B cell (primary cell): ENCODE data around the gene ROR2. TPM values are rescaled to one million over a fixed set of nuclear protein-coding genes. Genes with fewer than 3 reads are reported as not detected.

Source experiments
- ATAC-seq: fragments of 200-7000 bp; cut with Tn5 transposase; one replicate; pipeline ENCODE4 v1.10.0; 2021; ENCODE audit warnings: low read depth, mild to moderate bottlenecking, moderate number of reproducible peaks, moderate library complexity
- CTCF ChIA-PET: fragments of 350-600 bp; sonication (Branson Sonifier 250); formaldehyde crosslinking; loops from one replicate; lab custom pipeline; 2021; ENCODE audit warnings: antibody characterized with exemption, inconsistent platforms; lab: Charles Lee
- POLR2A ChIA-PET: fragments of 350-600 bp; sonication (Branson Sonifier 250); formaldehyde crosslinking; loops from one replicate; lab custom pipeline; 2021; ENCODE audit warnings: antibody characterized with exemption; lab: Charles Lee
- DNase-seq: peaks from one replicate; pipeline ENCODE4 v3.0.0; 2013
- H2AFZ ChIP-seq: 2 replicates; pipeline ENCODE4 v1.6.1; 2012; ENCODE audit warnings: mild to moderate bottlenecking, low read depth, low read length; ENCODE audit not compliant: insufficient read depth, poor library complexity, severe bottlenecking
- H3K27ac ChIP-seq, 2 donors: 1 replicate in 1 of 2; 2 replicates in 1 of 2; pipeline ENCODE4 v1.5.1; 2012 to 2013; ENCODE audit warnings: low read length in 2 of 2, mild to moderate bottlenecking in 2 of 2, moderate library complexity in 1 of 2
- H3K27me3 ChIP-seq, 4 experiments: fragments of 200-600 bp in 1 of 4; sonication (generic) in 1 of 4; replicated peaks in 1 of 4; 1 replicate in 2 of 4; 2 replicates in 2 of 4; pipeline versions ENCODE4 v1.6.1 to v1.7.0; 2013 to 2016; ENCODE audit warnings: low read length in 3 of 4, mild to moderate bottlenecking in 2 of 4, mixed read lengths in 1 of 4, moderate library complexity in 1 of 4; ENCODE audit not compliant: insufficient read depth in 4 of 4, control insufficient read depth in 3 of 4; ENCODE audit errors: control extremely low read depth in 1 of 4
- H3K36me3 ChIP-seq, 2 experiments: replicated peaks in 1 of 2; 1 replicate in 1 of 2; 2 replicates in 1 of 2; pipeline versions ENCODE4 v1.6.1 to v1.7.1; 2013; ENCODE audit warnings: low read length in 1 of 2; ENCODE audit not compliant: insufficient read depth in 2 of 2, control insufficient read depth in 1 of 2; ENCODE audit errors: control extremely low read depth in 1 of 2, extremely low read depth in 1 of 2
- H3K4me1 ChIP-seq, 2 donors: fragments of 200-600 bp in 1 of 2; sonication (generic) in 1 of 2; 1 replicate in 1 of 2; 2 replicates in 1 of 2; pipeline versions ENCODE4 v1.5.1 to v1.6.1; 2013 to 2017; ENCODE audit warnings: low read length in 2 of 2; ENCODE audit not compliant: control insufficient read depth in 2 of 2, insufficient read depth in 2 of 2
- H3K4me2 ChIP-seq: replicated peaks from 2 replicates; pipeline ENCODE3; 2012; ENCODE audit warnings: mild to moderate bottlenecking, low read depth, low read length; ENCODE audit not compliant: poor library complexity, severe bottlenecking
- H3K4me3 ChIP-seq, 5 experiments: fragments of 200-600 bp in 1 of 5; sonication (generic) in 1 of 5; 1 replicate in 3 of 5; 2 replicates in 2 of 5; pipeline versions ENCODE4 v1.5.1 to v1.7.0; 2011 to 2016; ENCODE audit warnings: low read length in 4 of 5, mild to moderate bottlenecking in 4 of 5, low read depth in 2 of 5, control low read depth in 1 of 5, moderate library complexity in 1 of 5; ENCODE audit not compliant: insufficient read depth in 1 of 5; ENCODE audit errors: control extremely low read depth in 1 of 5, extremely low read depth in 1 of 5
- H3K79me2 ChIP-seq: fragments of 200-600 bp; sonication (generic); one replicate; pipeline ENCODE4 v1.6.0; 2016; ENCODE audit warnings: low read length; ENCODE audit not compliant: control insufficient read depth, insufficient read depth
- H3K9ac ChIP-seq: fragments of 200-600 bp; sonication (generic); 2 replicates; pipeline ENCODE4 v1.6.1; 2017; ENCODE audit warnings: mild to moderate bottlenecking, low read length, moderate library complexity
- H3K9me3 ChIP-seq, 3 donors: one replicate each; pipeline versions ENCODE4 v1.6.1 to v1.7.1; 2013; ENCODE audit warnings: low read length in 2 of 3; ENCODE audit not compliant: control insufficient read depth in 2 of 3, insufficient read depth in 1 of 3; ENCODE audit errors: control extremely low read depth in 1 of 3
- H4K20me1 ChIP-seq: 2 replicates; pipeline ENCODE4 v1.6.0; 2012; ENCODE audit warnings: mild to moderate bottlenecking, low read length; ENCODE audit not compliant: insufficient read depth, control insufficient read depth, poor library complexity, severe bottlenecking
- H3K27ac Mint-ChIP-seq: one replicate; pipeline ENCODE4 v1.8.0; 2021; ENCODE audit warnings: mixed read lengths
- H3K27me3 Mint-ChIP-seq: one replicate; pipeline ENCODE4 v1.8.0; 2021; ENCODE audit warnings: mixed read lengths
- H3K4me1 Mint-ChIP-seq: one replicate; pipeline ENCODE4 v1.8.0; 2021; ENCODE audit warnings: mixed read lengths
- H3K4me3 Mint-ChIP-seq: one replicate; pipeline ENCODE4 v1.8.0; 2021; ENCODE audit warnings: mixed read lengths
- H3K9me3 Mint-ChIP-seq: one replicate; pipeline ENCODE4 v1.8.0; 2022; ENCODE audit warnings: mixed read lengths; ENCODE audit not compliant: insufficient read depth
- EZH2 ChIP-seq: IDR thresholded peaks from 2 replicates; pipeline ENCODE4 v1.6.1; 2012; ENCODE audit warnings: borderline replicate concordance, low read depth, mild to moderate bottlenecking, moderate library complexity, low read length; ENCODE audit not compliant: insufficient read depth, poor library complexity, severe bottlenecking
- WGBS: methylation state at CpG from one replicate; pipeline ENCODE4 v1.1.5; 2013; ENCODE audit warnings: missing lambda C conversion rate; ENCODE audit not compliant: insufficient coverage; 5-methylcytosine and 5-hydroxymethylcytosine counted together
- intact Hi-C: fragments of 100-400 bp; cut with micrococcal nuclease; formaldehyde crosslinking; loops from one replicate; pipeline ENCODE4 v1.10.0; 2022
- polyA plus RNA-seq: library from polyadenylated mRNA; depleted of rRNA; stranded (reverse); fragments of >200 nt; gene quantifications from 2 replicates; pipeline ENCODE4 v1.2.3, GENCODE V29; 2012
- total RNA-seq, 2 donors: library from RNA; stranded (reverse); fragments of 120-200 nt in 1 of 2; gene quantifications; 1 replicate in 1 of 2; 2 replicates in 1 of 2; pipeline versions ENCODE4 v1.2.3 to v1.2.4, GENCODE V29; 2013 to 2022
- TF ChIP-seq, protein P1 (sequence below): fragments of 200-600 bp; IDR thresholded peaks from one replicate; pipeline ENCODE4 v1.8.0; 2022; ENCODE audit warnings: antibody characterized with exemption, mild to moderate bottlenecking

The ROR2 gene
- total and polyA plus RNA-seq, 2 donors (not counting 1 experiment from before 2014, with no cell fraction given) = 0.21 to 0.49 TPM

DNA sequence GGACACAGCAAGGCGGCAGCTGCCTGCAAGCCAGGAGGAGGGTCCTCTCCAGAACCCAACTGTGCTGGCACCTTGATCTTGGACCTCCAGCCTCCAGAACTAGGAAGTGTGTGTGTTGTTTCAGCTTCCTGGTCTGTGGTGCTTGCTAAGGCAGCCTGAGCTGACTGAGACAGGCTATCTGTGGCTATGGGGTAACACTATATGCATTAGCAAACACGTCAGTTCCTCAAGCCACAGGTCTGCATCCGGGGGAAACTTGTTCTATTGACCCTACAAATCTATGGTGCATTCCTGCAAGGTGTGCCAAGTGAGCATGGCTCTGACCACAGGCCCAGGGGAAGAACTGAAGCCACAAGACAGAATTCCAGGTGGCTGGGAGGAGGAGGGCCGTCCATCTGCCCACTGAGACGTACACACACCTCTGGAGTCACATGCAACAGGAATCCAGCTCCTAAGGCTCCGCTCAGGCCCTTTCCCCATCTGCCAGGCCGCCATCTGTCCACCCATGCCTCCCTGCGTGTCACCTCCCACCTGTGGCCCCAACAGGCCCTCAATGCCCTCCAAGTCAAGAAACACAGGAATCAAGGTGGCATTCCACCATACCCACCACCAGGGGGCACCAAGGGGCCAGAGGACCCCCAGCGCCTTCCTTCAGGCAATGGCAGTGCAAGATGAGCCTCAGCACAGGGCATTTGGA is 174.9 kb downstream of the ROR2 start:
- no peak overlapping the region for H3K27ac ChIP-seq
- H3K4me3 Mint-ChIP-seq = no peak overlapping the region
- ChIA-PET POLR2A (no interaction called here), CTCF (interaction anchor here (0.8 to 1.3 kb wide), 3 partner anchors 11 to 861 kb away, joined by 3 read pairs; no protein-coding TSS in a partner anchor)
- H4K20me1 ChIP-seq = no peaks in the 10 kb centered on the region
- H3K9ac ChIP-seq = no peak overlapping the region
- no peaks in the 10 kb centered on the region for H3K9me3 Mint-ChIP-seq
- WGBS = 79% methylated on average over 8 of the region's 9 CpGs
- H3K9me3 ChIP-seq = peaks cover 0 to 3% (median 0%) of the 10 kb centered on the region in 3 donors
- peaks cover 31% of the 10 kb centered on the region for H3K27me3 Mint-ChIP-seq
- TF ChIP-seq, protein P1, sequence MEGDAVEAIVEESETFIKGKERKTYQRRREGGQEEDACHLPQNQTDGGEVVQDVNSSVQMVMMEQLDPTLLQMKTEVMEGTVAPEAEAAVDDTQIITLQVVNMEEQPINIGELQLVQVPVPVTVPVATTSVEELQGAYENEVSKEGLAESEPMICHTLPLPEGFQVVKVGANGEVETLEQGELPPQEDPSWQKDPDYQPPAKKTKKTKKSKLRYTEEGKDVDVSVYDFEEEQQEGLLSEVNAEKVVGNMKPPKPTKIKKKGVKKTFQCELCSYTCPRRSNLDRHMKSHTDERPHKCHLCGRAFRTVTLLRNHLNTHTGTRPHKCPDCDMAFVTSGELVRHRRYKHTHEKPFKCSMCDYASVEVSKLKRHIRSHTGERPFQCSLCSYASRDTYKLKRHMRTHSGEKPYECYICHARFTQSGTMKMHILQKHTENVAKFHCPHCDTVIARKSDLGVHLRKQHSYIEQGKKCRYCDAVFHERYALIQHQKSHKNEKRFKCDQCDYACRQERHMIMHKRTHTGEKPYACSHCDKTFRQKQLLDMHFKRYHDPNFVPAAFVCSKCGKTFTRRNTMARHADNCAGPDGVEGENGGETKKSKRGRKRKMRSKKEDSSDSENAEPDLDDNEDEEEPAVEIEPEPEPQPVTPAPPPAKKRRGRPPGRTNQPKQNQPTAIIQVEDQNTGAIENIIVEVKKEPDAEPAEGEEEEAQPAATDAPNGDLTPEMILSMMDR = peak; percentile 84
- TF ChIP-seq EZH2 = no peak
- H3K36me3 ChIP-seq = no peaks in the 10 kb centered on the region
- no peaks in the 10 kb centered on the region for H3K4me1 Mint-ChIP-seq
- H3K27ac Mint-ChIP-seq = no peak overlapping the region
- H3K4me2 ChIP-seq = no peak overlapping the region
- ATAC-seq (peak; percentile 58), DNase-seq (peak; percentile 66)
- no peak overlapping the region for H3K4me3 ChIP-seq
- intact Hi-C loops = loop anchor here (10.0 kb wide), 1 partner anchor 110 kb away; no protein-coding TSS in a partner anchor
- no peaks in the 10 kb centered on the region for H3K79me2 ChIP-seq
- H2AFZ ChIP-seq = no peak overlapping the region
- peaks cover 0 to 7% (median 1%) of the 10 kb centered on the region in 4 experiments for H3K27me3 ChIP-seq
- peaks cover 0 to 4% of the 10 kb centered on the region in 2 donors for H3K4me1 ChIP-seq

DNA sequence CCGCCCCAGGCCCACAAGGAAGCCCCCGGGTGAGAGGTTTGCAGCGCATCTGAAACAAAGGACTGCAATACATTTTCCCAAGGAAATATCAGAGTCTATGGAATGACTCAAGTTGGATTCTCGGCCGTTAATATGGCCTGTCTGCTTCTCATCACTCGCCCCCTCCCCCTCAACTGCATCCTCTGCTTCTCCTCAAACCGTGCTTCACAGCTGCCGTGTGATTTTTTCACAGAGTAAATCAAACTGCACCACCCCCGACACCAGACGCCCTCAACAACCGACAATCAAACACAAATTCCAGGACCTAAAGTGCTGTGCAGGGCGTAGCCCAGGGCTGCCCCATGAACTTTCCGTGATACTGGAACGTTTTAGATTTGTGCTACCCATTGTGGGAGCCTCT is 176.9 kb downstream of the ROR2 start:
- Histone ChIP-seq H3K36me3 (no peaks in the 10 kb centered on the region), H3K79me2 (no peaks in the 10 kb centered on the region), H3K27ac (no peak overlapping the region), H3K4me2 (no peak overlapping the region), H3K9me3 (peaks cover 0 to 3% (median 0%) of the 10 kb centered on the region in 3 donors), H3K9ac (no peak overlapping the region), H3K4me3 (no peak overlapping the region), H3K27me3 (peaks cover 0 to 7% (median 1%) of the 10 kb centered on the region in 4 experiments), H2AFZ (no peak overlapping the region), H3K4me1 (peaks cover 0 to 4% of the 10 kb centered on the region in 2 donors), H4K20me1 (no peaks in the 10 kb centered on the region)
- ATAC-seq = no peak
- H3K4me1 Mint-ChIP-seq = no peaks in the 10 kb centered on the region
- POLR2A ChIA-PET = no interaction called here
- H3K4me3 Mint-ChIP-seq = no peak overlapping the region
- TF ChIP-seq EZH2 = no peak
- TF ChIP-seq, protein P1 = no peak
- peaks cover 34% of the 10 kb centered on the region for H3K27me3 Mint-ChIP-seq
- CTCF ChIA-PET = no interaction called here
- H3K27ac Mint-ChIP-seq = no peak overlapping the region
- WGBS = 87% methylated on average over 12 of the region's 14 CpGs
- no peak for DNase-seq
- no peaks in the 10 kb centered on the region for H3K9me3 Mint-ChIP-seq
- intact Hi-C loops = loop anchor here (10.0 kb wide), 1 partner anchor 112 kb away; no protein-coding TSS in a partner anchor
